ENCODE results near the gene LEMD2.

LEMD2 gene

DNA sequence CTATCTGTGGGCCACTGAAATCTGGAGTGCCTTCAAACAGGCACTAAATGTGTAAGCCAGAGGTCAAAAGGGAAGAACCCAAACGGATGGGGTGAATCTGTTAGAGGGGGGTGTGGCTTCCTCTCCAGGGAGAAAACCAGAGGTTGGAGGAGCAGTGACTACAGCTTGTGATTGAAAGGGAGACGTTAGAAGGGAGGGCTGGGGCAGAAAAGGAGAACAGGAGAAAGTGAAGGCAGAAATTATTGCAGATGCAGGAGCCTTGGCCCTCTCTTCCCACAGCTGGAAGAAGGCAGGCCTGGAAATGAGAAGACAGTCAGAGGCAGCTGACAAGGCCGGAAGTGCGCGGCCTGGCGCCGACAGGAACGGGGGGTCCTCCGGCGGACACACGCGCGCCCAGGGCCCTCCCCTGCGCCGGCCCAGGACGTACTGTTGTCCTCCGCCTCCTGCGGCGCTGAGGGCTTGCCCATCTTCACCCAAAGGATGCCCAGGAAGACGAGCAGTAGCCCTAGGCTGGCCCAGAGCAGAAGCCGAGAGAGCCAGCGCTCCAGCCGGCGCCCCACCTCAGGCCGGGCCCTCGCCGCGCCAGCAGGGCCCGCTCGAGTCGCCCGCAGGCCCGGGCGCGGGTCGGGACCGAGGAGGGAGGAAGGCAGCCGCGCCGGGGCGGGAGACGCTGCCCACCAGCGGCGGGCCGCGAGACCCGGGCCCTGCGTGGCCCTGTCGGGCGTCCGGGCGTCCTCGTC is 806 bp downstream of the LEMD2 start:
- Histone ChIP-seq H3F3A (ENCODE audit: control insufficient read depth, insufficient read depth) (no peaks in the 10 kb centered on the region), H3K27me3 (ENCODE audit: control insufficient read depth, low read length) (no peaks in the 10 kb centered on the region), H3K79me2 (ENCODE audit: control insufficient read depth, low read length) (peaks cover 48% of the 10 kb centered on the region), H4K20me1 (ENCODE audit: control insufficient read depth, insufficient read depth, low read depth, low read length) (peaks cover 15% of the 10 kb centered on the region), H3K9me3 (ENCODE audit: control insufficient read depth, insufficient read depth, low read length) (no peaks in the 10 kb centered on the region), H3K27ac (ENCODE audit: low read depth, low read length) (peak overlapping the region; percentile 54), H3K4me3 (ENCODE audit: low read length) (peak overlapping the region; percentile 82), H3K36me3 (ENCODE audit: control insufficient read depth, low read length) (peaks cover 45% of the 10 kb centered on the region), H3K4me1 (ENCODE audit: control insufficient read depth, low read length) (peaks cover 28% of the 10 kb centered on the region), H3K4me2 (ENCODE audit: low read length) (peak overlapping the region; percentile 76), H3K9me2 (replicated peaks; ENCODE audit: control insufficient read depth, low read length) (no peaks in the 10 kb centered on the region)
- TF ChIP-seq, protein P1, sequence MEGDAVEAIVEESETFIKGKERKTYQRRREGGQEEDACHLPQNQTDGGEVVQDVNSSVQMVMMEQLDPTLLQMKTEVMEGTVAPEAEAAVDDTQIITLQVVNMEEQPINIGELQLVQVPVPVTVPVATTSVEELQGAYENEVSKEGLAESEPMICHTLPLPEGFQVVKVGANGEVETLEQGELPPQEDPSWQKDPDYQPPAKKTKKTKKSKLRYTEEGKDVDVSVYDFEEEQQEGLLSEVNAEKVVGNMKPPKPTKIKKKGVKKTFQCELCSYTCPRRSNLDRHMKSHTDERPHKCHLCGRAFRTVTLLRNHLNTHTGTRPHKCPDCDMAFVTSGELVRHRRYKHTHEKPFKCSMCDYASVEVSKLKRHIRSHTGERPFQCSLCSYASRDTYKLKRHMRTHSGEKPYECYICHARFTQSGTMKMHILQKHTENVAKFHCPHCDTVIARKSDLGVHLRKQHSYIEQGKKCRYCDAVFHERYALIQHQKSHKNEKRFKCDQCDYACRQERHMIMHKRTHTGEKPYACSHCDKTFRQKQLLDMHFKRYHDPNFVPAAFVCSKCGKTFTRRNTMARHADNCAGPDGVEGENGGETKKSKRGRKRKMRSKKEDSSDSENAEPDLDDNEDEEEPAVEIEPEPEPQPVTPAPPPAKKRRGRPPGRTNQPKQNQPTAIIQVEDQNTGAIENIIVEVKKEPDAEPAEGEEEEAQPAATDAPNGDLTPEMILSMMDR (IDR thresholded peaks at IDR 0.05; ENCODE audit: low read depth, low read length, poor library complexity, severe bottlenecking): no peak
- no peak for TF ChIP-seq EZH2phosphoT487 (IDR thresholded peaks at IDR 0.05; ENCODE audit: borderline replicate concordance, low read length)

DNA sequence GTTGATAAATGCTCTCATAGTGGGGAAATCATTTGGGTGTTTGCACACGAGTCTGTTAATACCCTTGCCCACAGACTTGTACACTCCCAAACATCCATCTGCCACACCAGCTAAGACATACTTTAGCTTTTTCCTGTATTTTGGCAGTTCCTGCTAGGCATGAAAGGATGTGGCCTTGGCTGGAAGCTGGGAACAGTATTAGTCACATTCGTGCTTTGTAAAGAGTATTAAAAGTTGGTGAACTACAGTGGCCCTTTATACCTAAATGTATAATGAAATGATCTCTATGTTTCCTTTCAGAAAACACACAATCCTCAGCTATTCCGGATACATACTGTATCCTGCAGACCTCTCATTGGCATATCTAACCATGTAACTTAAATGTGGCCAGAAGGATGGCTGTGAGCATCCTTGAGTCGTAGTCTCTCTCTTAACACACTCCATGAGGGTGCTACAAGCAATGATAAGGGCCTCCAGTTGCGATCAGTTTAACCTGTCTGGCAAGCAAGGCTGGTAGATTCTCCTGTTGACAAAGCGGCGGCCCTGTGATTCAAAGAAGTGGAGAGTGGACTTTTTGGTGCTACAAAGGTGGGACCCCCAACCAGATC is 1.5 kb downstream of the LEMD2 start:
- H3K36me3 ChIP-seq (ENCODE audit: control insufficient read depth, low read length): peaks cover 52% of the 10 kb centered on the region
- TF ChIP-seq, protein P1 (IDR thresholded peaks at IDR 0.05; ENCODE audit: low read depth, low read length, poor library complexity, severe bottlenecking): no peak
- H3K4me1 ChIP-seq (ENCODE audit: control insufficient read depth, low read length): peaks cover 28% of the 10 kb centered on the region
- peaks cover 48% of the 10 kb centered on the region for H3K79me2 ChIP-seq (ENCODE audit: control insufficient read depth, low read length)
- H3K4me3 ChIP-seq (ENCODE audit: low read length): peak overlapping the region; percentile 82
- no peaks in the 10 kb centered on the region for H3K9me2 ChIP-seq (replicated peaks; ENCODE audit: control insufficient read depth, low read length)
- peak overlapping the region; percentile 76 for H3K4me2 ChIP-seq (ENCODE audit: low read length)
- H3K27ac ChIP-seq (ENCODE audit: low read depth, low read length): peak overlapping the region; percentile 54
- no peaks in the 10 kb centered on the region for H3F3A ChIP-seq (ENCODE audit: control insufficient read depth, insufficient read depth)
- no peaks in the 10 kb centered on the region for H3K9me3 ChIP-seq (ENCODE audit: control insufficient read depth, insufficient read depth, low read length)
- H3K27me3 ChIP-seq (ENCODE audit: control insufficient read depth, low read length): no peaks in the 10 kb centered on the region
- peaks cover 15% of the 10 kb centered on the region for H4K20me1 ChIP-seq (ENCODE audit: control insufficient read depth, insufficient read depth, low read depth, low read length)

DNA sequence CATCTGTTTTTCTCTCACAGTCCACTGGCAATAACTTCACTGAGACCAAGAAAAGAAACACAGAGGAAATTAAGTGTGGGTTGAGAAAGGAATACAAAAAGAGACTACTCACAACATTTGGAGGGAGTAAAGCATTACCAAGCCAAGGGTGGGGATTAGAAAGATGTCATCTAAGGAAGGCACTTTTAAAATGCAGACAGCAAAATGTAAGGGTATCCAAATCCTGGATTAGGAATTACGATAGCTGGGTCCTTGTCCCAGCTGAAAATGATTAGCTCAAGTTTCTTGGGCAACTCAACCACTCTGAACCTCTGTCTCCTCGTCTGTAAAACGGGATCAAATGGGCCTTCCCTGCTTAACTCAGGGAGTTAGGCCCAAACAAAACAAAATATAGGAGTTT is 2.2 kb downstream of the LEMD2 start:
- Histone ChIP-seq H3K9me3 (ENCODE audit: control insufficient read depth, insufficient read depth, low read length) (no peaks in the 10 kb centered on the region), H3K79me2 (ENCODE audit: control insufficient read depth, low read length) (peaks cover 48% of the 10 kb centered on the region), H3K36me3 (ENCODE audit: control insufficient read depth, low read length) (peaks cover 59% of the 10 kb centered on the region), H3K27ac (ENCODE audit: low read depth, low read length) (no peak overlapping the region), H3K4me3 (ENCODE audit: low read length) (peak overlapping the region; percentile 82; the same call in 1 of the 2 replicates), H3K4me2 (ENCODE audit: low read length) (peak overlapping the region; percentile 76), H4K20me1 (ENCODE audit: control insufficient read depth, insufficient read depth, low read depth, low read length) (peaks cover 15% of the 10 kb centered on the region), H3K27me3 (ENCODE audit: control insufficient read depth, low read length) (no peaks in the 10 kb centered on the region), H3K4me1 (ENCODE audit: control insufficient read depth, low read length) (peaks cover 28% of the 10 kb centered on the region), H3K9me2 (replicated peaks; ENCODE audit: control insufficient read depth, low read length) (no peaks in the 10 kb centered on the region), H3F3A (ENCODE audit: control insufficient read depth, insufficient read depth) (no peaks in the 10 kb centered on the region)
- TF ChIP-seq, protein P1 (IDR thresholded peaks at IDR 0.05; ENCODE audit: low read depth, low read length, poor library complexity, severe bottlenecking): no peak
- no peak for TF ChIP-seq EZH2phosphoT487 (IDR thresholded peaks at IDR 0.05; ENCODE audit: borderline replicate concordance, low read length)
